Stimulated activated effector memory CD8-positive, alpha-beta T cell treated with anti-CD3 and anti-CD28 coated beads, Interleukin-12 subunit alpha, Interleukin-12 subunit beta, amount 100 ng/mL, for 72 hours (primary cell): ENCODE measurements around the gene NDST1.

Source experiments
- ATAC-seq: fragments of 150-1000 bp; cut with Tn5 transposase; 2 replicates; pipeline ENCODE4 v1.10.0; 2021
- DNase-seq, 2 donors: peaks; one replicate each; pipeline ENCODE4 v3.0.0; 2021 to 2022; ENCODE audit warnings: low spot score in 2 of 2
- H3K27ac Mint-ChIP-seq: one replicate; pipeline ENCODE4 v1.8.0; 2022; ENCODE audit warnings: mild to moderate bottlenecking, mixed read lengths
- H3K36me3 Mint-ChIP-seq: one replicate; pipeline ENCODE4 v1.8.0; 2022; ENCODE audit warnings: mild to moderate bottlenecking, mixed read lengths
- H3K4me1 Mint-ChIP-seq: one replicate; pipeline ENCODE4 v1.8.0; 2022; ENCODE audit warnings: mixed read lengths
- H3K4me3 Mint-ChIP-seq: one replicate; pipeline ENCODE4 v1.8.0; 2022; ENCODE audit warnings: mild to moderate bottlenecking, mixed read lengths
- H3K9me3 Mint-ChIP-seq: one replicate; pipeline ENCODE4 v1.8.0; 2022; ENCODE audit warnings: mixed read lengths

The NDST1 gene

GRCh38 chr5:150535611-150536010, 27.7 kb downstream of the NDST1 start:
- no peak overlapping the region for H3K4me3 Mint-ChIP-seq
- H3K4me1 Mint-ChIP-seq = no peaks in the 10 kb centered on the region
- no peaks in the 10 kb centered on the region for H3K9me3 Mint-ChIP-seq
- ATAC-seq = no peak
- H3K27ac Mint-ChIP-seq = no peak overlapping the region
- DNase-seq = no peak
- no peaks in the 10 kb centered on the region for H3K36me3 Mint-ChIP-seq

GRCh38 chr5:150538007-150538917, 30.3 kb downstream of the NDST1 start:
- Mint-ChIP-seq H3K27ac (no peak overlapping the region), H3K9me3 (no peaks in the 10 kb centered on the region), H3K4me3 (no peak overlapping the region), H3K4me1 (no peaks in the 10 kb centered on the region), H3K36me3 (no peaks in the 10 kb centered on the region)
- DNase-seq (no peak), ATAC-seq (no peak)

- no peak overlapping the region for H3K27ac Mint-ChIP-seq
- no peak for ATAC-seq
- no peaks in the 10 kb centered on the region for H3K9me3 Mint-ChIP-seq
- no peak for DNase-seq
- H3K4me1 Mint-ChIP-seq = no peaks in the 10 kb centered on the region
- no peaks in the 10 kb centered on the region for H3K36me3 Mint-ChIP-seq
- H3K4me3 Mint-ChIP-seq = no peak overlapping the region
Measured at GRCh38 chr5:150539206-150539605, 31.3 kb downstream of the NDST1 start.

- ATAC-seq = no peak
- H3K4me1 Mint-ChIP-seq = no peaks in the 10 kb centered on the region
- no peaks in the 10 kb centered on the region for H3K36me3 Mint-ChIP-seq
- no peak overlapping the region for H3K27ac Mint-ChIP-seq
- DNase-seq = no peak
- H3K9me3 Mint-ChIP-seq = no peaks in the 10 kb centered on the region
- no peak overlapping the region for H3K4me3 Mint-ChIP-seq
Measured at GRCh38 chr5:150540042-150540441, 32.1 kb downstream of the NDST1 start.

- no peak for DNase-seq
- H3K27ac Mint-ChIP-seq = no peak overlapping the region
- no peaks in the 10 kb centered on the region for H3K9me3 Mint-ChIP-seq
- no peak for ATAC-seq
- H3K36me3 Mint-ChIP-seq = no peaks in the 10 kb centered on the region
- no peaks in the 10 kb centered on the region for H3K4me1 Mint-ChIP-seq
- no peak overlapping the region for H3K4me3 Mint-ChIP-seq
Measured at GRCh38 chr5:150540615-150541396, 32.9 kb downstream of the NDST1 start.

- no peak for DNase-seq
- no peaks in the 10 kb centered on the region for H3K9me3 Mint-ChIP-seq
- no peak for ATAC-seq
- no peak overlapping the region for H3K4me3 Mint-ChIP-seq
- H3K27ac Mint-ChIP-seq = no peak overlapping the region
- H3K36me3 Mint-ChIP-seq = no peaks in the 10 kb centered on the region
- H3K4me1 Mint-ChIP-seq = no peaks in the 10 kb centered on the region
Measured at GRCh38 chr5:150541397-150541675, 33.4 kb downstream of the NDST1 start.

GRCh38 chr5:150541895-150542294, 34.0 kb downstream of the NDST1 start:
- no peaks in the 10 kb centered on the region for H3K9me3 Mint-ChIP-seq
- no peak for ATAC-seq
- no peaks in the 10 kb centered on the region for H3K36me3 Mint-ChIP-seq
- H3K27ac Mint-ChIP-seq = no peak overlapping the region
- no peaks in the 10 kb centered on the region for H3K4me1 Mint-ChIP-seq
- H3K4me3 Mint-ChIP-seq = no peak overlapping the region
- no peak for DNase-seq

- no peaks in the 10 kb centered on the region for H3K36me3 Mint-ChIP-seq
- H3K27ac Mint-ChIP-seq = no peak overlapping the region
- ATAC-seq (no peak), DNase-seq (no peak)
- H3K4me1 Mint-ChIP-seq = no peaks in the 10 kb centered on the region
- no peak overlapping the region for H3K4me3 Mint-ChIP-seq
- H3K9me3 Mint-ChIP-seq = no peaks in the 10 kb centered on the region
Measured at GRCh38 chr5:150542933-150543445, 35.1 kb downstream of the NDST1 start.

- Mint-ChIP-seq H3K4me1 (no peaks in the 10 kb centered on the region), H3K9me3 (no peaks in the 10 kb centered on the region), H3K36me3 (no peaks in the 10 kb centered on the region), H3K27ac (no peak overlapping the region), H3K4me3 (no peak overlapping the region)
- ATAC-seq (peak; percentile 88), DNase-seq (peak; percentile 59 to 84)
Measured at GRCh38 chr5:150544611-150545219, 36.8 kb downstream of the NDST1 start.

GRCh38 chr5:150545246-150545645, 37.3 kb downstream of the NDST1 start:
- no peak overlapping the region for H3K27ac Mint-ChIP-seq
- H3K4me1 Mint-ChIP-seq = no peaks in the 10 kb centered on the region
- DNase-seq (no peak), ATAC-seq (no peak)
- H3K4me3 Mint-ChIP-seq = no peak overlapping the region
- H3K9me3 Mint-ChIP-seq = no peaks in the 10 kb centered on the region
- no peaks in the 10 kb centered on the region for H3K36me3 Mint-ChIP-seq

GRCh38 chr5:150548123-150548522, 40.2 kb downstream of the NDST1 start:
- ATAC-seq (no peak), DNase-seq (no peak)
- no peaks in the 10 kb centered on the region for H3K4me1 Mint-ChIP-seq
- H3K4me3 Mint-ChIP-seq = no peak overlapping the region
- H3K9me3 Mint-ChIP-seq = no peaks in the 10 kb centered on the region
- H3K27ac Mint-ChIP-seq = no peak overlapping the region
- no peaks in the 10 kb centered on the region for H3K36me3 Mint-ChIP-seq

GRCh38 chr5:150549735-150550134, 41.8 kb downstream of the NDST1 start:
- Mint-ChIP-seq H3K9me3 (no peaks in the 10 kb centered on the region), H3K27ac (no peak overlapping the region), H3K4me1 (no peaks in the 10 kb centered on the region), H3K4me3 (no peak overlapping the region), H3K36me3 (no peaks in the 10 kb centered on the region)
- DNase-seq (no peak), ATAC-seq (no peak)

GRCh38 chr5:150550286-150550685, 42.4 kb downstream of the NDST1 start:
- Mint-ChIP-seq H3K9me3 (no peaks in the 10 kb centered on the region), H3K36me3 (no peaks in the 10 kb centered on the region), H3K4me1 (no peaks in the 10 kb centered on the region), H3K4me3 (no peak overlapping the region), H3K27ac (no peak overlapping the region)
- ATAC-seq = no peak
- DNase-seq = no peak

GRCh38 chr5:150551066-150551465, 43.1 kb downstream of the NDST1 start:
- Mint-ChIP-seq H3K9me3 (no peaks in the 10 kb centered on the region), H3K4me1 (no peaks in the 10 kb centered on the region), H3K4me3 (no peak overlapping the region), H3K36me3 (no peaks in the 10 kb centered on the region), H3K27ac (no peak overlapping the region)
- DNase-seq = no peak
- ATAC-seq = no peak

- Mint-ChIP-seq H3K4me1 (no peaks in the 10 kb centered on the region), H3K4me3 (no peak overlapping the region), H3K36me3 (no peaks in the 10 kb centered on the region), H3K27ac (no peak overlapping the region), H3K9me3 (no peaks in the 10 kb centered on the region)
- no peak for DNase-seq
- ATAC-seq = no peak
Measured at GRCh38 chr5:150553402-150553801, 45.5 kb downstream of the NDST1 start.
